Thymus (tissue), 11 donors: ENCODE results near the gene LTBP3. TPM values are rescaled to one million over a fixed set of nuclear protein-coding genes. Genes with fewer than 3 reads are reported as not detected.
"Not testable (repeated sequence)": the region's sequence is repeated elsewhere in the genome, so short reads cannot be mapped to it uniquely, and the experiment has no call there.

Experiments
- DNase-seq, 9 donors: peaks; one replicate each; pipeline ENCODE4 v3.0.0-alpha.2; 2013; ENCODE audit warnings: low spot score in 9 of 9, low read depth in 6 of 9, missing footprints in 1 of 9
- H3K27ac ChIP-seq, 2 donors: one replicate each; pipeline ENCODE4 v1.5.1; 2013; ENCODE audit warnings: control low read depth in 1 of 2, low read depth in 1 of 2, low read length in 1 of 2, mild to moderate bottlenecking in 1 of 2, moderate library complexity in 1 of 2
- H3K27me3 ChIP-seq, 2 donors: one replicate each; pipeline ENCODE4 v1.5.1; 2013; ENCODE audit warnings: low read length in 1 of 2; ENCODE audit not compliant: control insufficient read depth in 2 of 2, insufficient read depth in 1 of 2
- H3K36me3 ChIP-seq, 2 donors: one replicate each; pipeline ENCODE4 v1.5.1; 2013; ENCODE audit warnings: low read length in 1 of 2, mild to moderate bottlenecking in 1 of 2, moderate library complexity in 1 of 2; ENCODE audit not compliant: control insufficient read depth in 2 of 2, insufficient read depth in 2 of 2
- H3K4me1 ChIP-seq, 2 donors: one replicate each; pipeline ENCODE4 v1.5.1; 2013; ENCODE audit warnings: low read length in 2 of 2; ENCODE audit not compliant: control insufficient read depth in 2 of 2, insufficient read depth in 2 of 2
- H3K4me3 ChIP-seq, 2 donors: one replicate each; pipeline ENCODE4 v1.5.1; 2013; ENCODE audit warnings: low read length in 2 of 2, control low read depth in 1 of 2, mild to moderate bottlenecking in 1 of 2
- H3K9me3 ChIP-seq, 2 donors: one replicate each; pipeline ENCODE4 v1.5.1; 2013; ENCODE audit warnings: low read length in 1 of 2, mild to moderate bottlenecking in 1 of 2; ENCODE audit not compliant: control insufficient read depth in 2 of 2, insufficient read depth in 1 of 2
- WGBS: extraction: QIAGEN DNeasy Blood & Tissue Kit; methylation state at CpG from one replicate; pipeline ENCODE4 v1.1.7; 2013; 5-methylcytosine and 5-hydroxymethylcytosine counted together
- polyA plus RNA-seq: library from polyadenylated mRNA; stranded (reverse); fragments of 200-250 nt; gene quantifications from one replicate; pipeline ENCODE4 v1.2.3, GENCODE V29; 2013
- total RNA-seq: library from RNA; stranded (reverse); fragments of 120-200 nt; gene quantifications from one replicate; pipeline ENCODE4 v1.2.4, GENCODE V29; 2013
- donor health status: healthy.

The LTBP3 gene
- total and polyA plus RNA-seq, 2 donors: 13.3 to 64.6 TPM

DNA sequence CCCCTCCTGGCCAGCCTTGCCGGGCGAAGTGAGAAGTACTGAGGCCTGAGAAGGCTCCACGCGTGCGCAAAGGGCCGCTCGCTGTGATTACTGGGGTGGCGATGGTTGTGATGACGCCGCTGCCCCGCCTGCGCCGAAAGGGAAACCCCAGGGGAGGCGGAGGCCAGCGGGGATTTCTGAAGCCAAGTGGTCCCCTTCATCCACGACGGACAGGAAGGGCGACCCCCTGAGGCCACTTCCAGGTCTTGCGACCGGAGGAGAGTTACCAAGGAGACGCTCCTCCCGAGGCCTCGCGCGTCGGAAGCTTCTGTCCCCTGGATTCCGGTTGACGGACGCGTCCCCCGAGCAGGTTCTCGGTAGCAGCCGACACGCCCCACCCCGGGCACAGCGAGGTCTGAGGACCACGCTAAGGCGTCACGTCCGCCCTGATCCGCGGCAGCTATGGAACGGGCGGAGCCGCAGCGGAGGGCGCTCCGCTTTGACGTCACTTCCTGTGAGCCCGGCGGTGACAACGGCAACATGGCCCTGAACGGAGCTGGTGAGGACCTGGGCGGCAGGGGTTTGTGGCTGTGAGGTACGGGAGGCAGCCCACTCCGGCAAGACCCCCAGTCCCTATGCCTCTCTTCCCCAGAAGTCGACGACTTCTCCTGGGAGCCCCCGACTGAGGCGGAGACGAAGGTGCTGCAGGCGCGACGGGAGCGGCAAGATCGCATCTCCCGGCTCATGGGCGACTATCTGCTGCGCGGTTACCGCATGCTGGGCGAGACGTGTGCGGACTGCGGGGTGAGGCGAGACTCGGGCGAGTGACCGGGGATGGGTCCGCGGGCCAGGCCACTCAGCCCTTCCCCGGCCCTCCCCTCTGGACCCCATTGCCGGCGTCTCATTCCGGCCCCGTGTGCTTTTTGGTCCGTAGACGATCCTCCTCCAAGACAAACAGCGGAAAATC is 12.1 kb upstream of the LTBP3 start, which contains the start of gene ZNRD2:
ZNRD2 (plus strand) TSS at position 505 of the 946 bp plus-strand sequence; CDS start at position 520, 15 bp downstream.
- Histone ChIP-seq H3K4me3 (peak within 1 kb of the TSS; percentile 80 to 84), H3K27ac (peak within 1 kb of the TSS; percentile 93 to 98), H3K9me3 (no peaks in the 10 kb centered on the region), H3K36me3 (peaks cover 4 to 14% of the 10 kb centered on the region in 2 donors), H3K27me3 (no peaks in the 10 kb centered on the region), H3K4me1 (peaks cover 37 to 69% of the 10 kb centered on the region in 2 donors)
- DNase-seq: peak; percentile 91 to 98 (median 95)
- under 1% methylated on average over 89 of the region's 89 CpGs for WGBS

DNA sequence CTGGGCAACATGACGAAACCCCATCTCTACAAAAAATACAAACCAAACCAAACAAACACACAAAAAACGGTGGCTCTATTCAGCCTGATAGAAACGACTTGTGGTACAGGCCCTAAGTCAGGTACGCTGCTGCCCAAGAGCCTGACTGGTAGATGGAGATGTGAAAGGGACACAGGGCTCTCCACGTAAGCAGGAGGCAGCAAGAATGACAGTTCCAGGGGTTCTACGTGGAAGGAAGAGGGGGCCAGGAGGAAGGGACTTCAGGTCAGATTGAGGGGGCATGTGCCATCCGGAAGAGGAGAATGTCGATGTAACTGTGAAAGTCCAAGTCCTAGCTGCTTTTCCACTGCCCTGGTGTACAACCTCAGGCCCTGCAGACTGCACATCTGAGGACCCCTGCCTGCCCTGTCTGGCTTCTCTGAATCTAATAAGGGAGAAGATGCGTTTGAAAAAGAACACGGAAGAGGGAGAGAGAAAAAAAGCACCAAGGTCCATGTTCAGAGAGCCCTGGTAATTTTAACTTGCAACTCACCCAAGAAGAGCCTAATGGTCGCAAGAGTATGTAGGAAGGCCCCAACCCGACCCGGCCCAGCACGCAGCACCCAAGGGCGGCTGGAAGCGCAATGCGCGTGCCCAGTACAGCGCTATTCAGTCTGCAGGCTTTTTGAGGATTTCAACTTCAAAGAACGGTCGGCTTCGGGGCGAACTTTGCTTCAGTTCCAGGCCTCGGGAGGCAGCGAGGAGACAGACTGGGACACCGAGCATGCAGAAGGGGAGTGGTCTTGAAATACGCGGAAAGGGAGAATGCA is 11.2 kb upstream of the LTBP3 start:
- Histone ChIP-seq H3K27ac (peak overlapping the region; percentile 93 to 98), H3K4me3 (peak overlapping the region; percentile 80 to 84), H3K36me3 (peaks cover 4 to 14% of the 10 kb centered on the region in 2 donors), H3K9me3 (no peaks in the 10 kb centered on the region), H3K4me1 (peaks cover 34 to 70% of the 10 kb centered on the region in 2 donors), H3K27me3 (no peaks in the 10 kb centered on the region)
- no peak for DNase-seq
- whole genome bisulfite sequencing: 10% methylated on average over 28 of the region's 28 CpGs

GRCh38 chr11:65565624-65566453 is 7.7 kb upstream of the LTBP3 start:
- Histone ChIP-seq H3K27ac (peak overlapping the region; percentile 56 to 76), H3K27me3 (peaks cover 0 to 4% of the 10 kb centered on the region in 2 donors), H3K36me3 (peaks cover 4 to 10% of the 10 kb centered on the region in 2 donors), H3K9me3 (no peaks in the 10 kb centered on the region), H3K4me1 (peaks cover 17 to 48% of the 10 kb centered on the region in 2 donors), H3K4me3 (no peak overlapping the region)
- no peak for DNase-seq
- 91% methylated on average over 7 of the region's 7 CpGs for WGBS

DNA sequence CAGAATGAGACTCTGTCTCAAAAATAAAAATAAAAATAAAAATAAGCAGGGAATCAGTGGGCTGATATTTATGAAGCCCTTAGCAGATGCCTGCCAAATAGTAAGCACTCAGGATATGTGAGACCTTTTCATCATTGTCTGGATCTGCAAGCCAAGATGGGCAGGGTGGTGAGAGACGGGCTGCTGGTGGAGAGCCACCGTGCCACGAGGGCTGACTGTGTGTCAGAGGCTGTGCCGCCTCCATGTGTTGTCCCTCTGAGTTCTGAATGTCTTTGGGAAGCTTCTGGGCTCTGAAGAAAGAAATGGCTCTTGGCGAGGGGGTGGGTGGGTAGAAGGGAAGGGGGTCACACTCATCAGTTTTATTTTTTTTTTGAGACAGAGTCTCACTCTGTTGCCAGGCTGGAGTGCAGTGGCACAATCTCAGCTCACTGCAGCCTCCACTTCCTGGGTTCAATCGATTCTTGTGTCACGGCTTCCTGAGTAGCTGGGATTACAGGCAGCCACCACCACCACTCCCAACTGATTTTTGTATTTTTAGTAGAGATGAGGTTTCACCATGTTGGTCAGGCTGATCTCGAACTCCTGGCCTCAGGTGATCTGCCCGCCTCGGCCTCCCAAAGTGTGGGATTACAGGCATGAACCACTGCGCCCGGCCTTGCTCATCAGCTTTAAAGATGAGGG is 6.9 kb upstream of the LTBP3 start:
- DNase-seq, H3K4me3 ChIP-seq, H3K9me3 ChIP-seq: not testable (repeated sequence)
- peaks cover 4 to 10% of the 10 kb centered on the region in 2 donors for H3K36me3 ChIP-seq
- peak overlapping the region; percentile 69 to 90 for H3K27ac ChIP-seq
- 79% methylated on average over 12 of the region's 12 CpGs for WGBS
- H3K4me1 ChIP-seq: peaks cover 16 to 52% of the 10 kb centered on the region in 2 donors
- H3K27me3 ChIP-seq: peaks cover 0 to 12% of the 10 kb centered on the region in 2 donors

- Histone ChIP-seq H3K4me3 (no peak overlapping the region), H3K9me3 (peaks cover 0 to 4% of the 10 kb centered on the region in 2 donors), H3K27ac (no peak overlapping the region), H3K36me3 (peaks cover 1 to 9% of the 10 kb centered on the region in 2 donors), H3K27me3 (peaks cover 0 to 25% of the 10 kb centered on the region in 2 donors), H3K4me1 (peaks cover 11 to 54% of the 10 kb centered on the region in 2 donors)
- 96% methylated on average over 4 of the region's 4 CpGs for WGBS
- no peak for DNase-seq
These were observed 5.4 kb upstream of the LTBP3 start for GRCh38 chr11:65563601-65564000.

DNA sequence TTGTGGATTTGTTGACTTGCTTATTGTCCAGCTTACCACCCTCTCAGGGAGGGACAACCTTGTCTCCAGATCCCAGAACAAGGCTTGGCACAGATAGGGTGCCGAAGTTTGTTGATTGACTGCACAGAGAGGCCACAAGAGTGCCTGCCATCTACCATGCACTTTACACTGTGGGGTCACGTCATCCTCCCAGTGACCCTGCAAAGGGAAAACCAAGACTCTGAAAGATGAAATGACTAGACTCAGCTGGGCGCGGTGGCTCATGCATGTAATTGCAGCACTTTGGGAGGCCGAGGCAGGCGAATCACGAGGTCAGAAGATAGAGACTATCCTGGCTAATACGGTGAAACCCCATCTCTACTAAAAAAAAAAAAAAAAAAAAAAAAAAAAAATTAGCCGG is 4.6 kb upstream of the LTBP3 start:
- Histone ChIP-seq H3K27ac (no peak overlapping the region), H3K4me3 (no peak overlapping the region), H3K9me3 (peaks cover 0 to 4% of the 10 kb centered on the region in 2 donors), H3K27me3 (peaks cover 0 to 33% of the 10 kb centered on the region in 2 donors), H3K4me1 (peaks cover 10 to 55% of the 10 kb centered on the region in 2 donors), H3K36me3 (peaks cover 0 to 4% of the 10 kb centered on the region in 2 donors)
- 96% methylated on average over 9 of the region's 9 CpGs for WGBS
- DNase-seq: no peak

DNA sequence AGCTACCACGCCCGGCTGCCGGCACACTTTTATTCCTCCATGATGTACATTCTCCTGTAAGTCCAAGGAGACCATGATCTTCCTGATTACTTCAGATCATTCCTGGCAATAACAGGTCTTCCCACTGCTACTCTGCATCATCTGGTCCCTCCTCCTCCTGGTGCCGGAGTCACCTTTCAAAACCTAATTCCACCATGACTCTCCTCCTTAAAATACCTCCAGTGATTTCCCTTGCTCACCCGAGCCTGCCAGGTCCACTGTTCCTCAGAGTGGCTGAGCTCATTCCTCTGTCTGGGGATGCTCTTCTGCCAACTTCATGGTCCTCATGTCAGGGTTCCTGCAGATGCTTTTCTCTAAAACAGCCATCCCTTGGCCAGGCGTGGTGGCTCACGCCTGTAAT is 3.9 kb upstream of the LTBP3 start:
- WGBS: 96% methylated on average over 7 of the region's 7 CpGs
- Histone ChIP-seq H3K9me3 (peaks cover 0 to 4% of the 10 kb centered on the region in 2 donors), H3K27ac (no peak overlapping the region), H3K27me3 (peaks cover 0 to 39% of the 10 kb centered on the region in 2 donors), H3K4me1 (peaks cover 14 to 61% of the 10 kb centered on the region in 2 donors), H3K4me3 (no peak overlapping the region), H3K36me3 (peaks cover 0 to 2% of the 10 kb centered on the region in 2 donors)
- no peak for DNase-seq
